HEK293 (cell line): Measurements from ENCODE around the gene VPS26B.

Experiments used
- GLI4 ChIP-seq: fragments of 450-650 bp; formaldehyde crosslinking; IDR thresholded peaks from 2 replicates; pipeline ENCODE4 v1.5.1; 2016; ENCODE audit warnings: missing biosample characterization, missing genetic modification characterization
- GLIS2 ChIP-seq: fragments of 450-650 bp; formaldehyde crosslinking; IDR thresholded peaks from 2 replicates; pipeline ENCODE4 v1.5.1; 2016; ENCODE audit warnings: missing biosample characterization, missing genetic modification characterization
- RBAK ChIP-seq: fragments of 450-650 bp; formaldehyde crosslinking; IDR thresholded peaks from 2 replicates; pipeline ENCODE4 v1.5.1; 2016; ENCODE audit warnings: missing biosample characterization, missing genetic modification characterization
- SP7 ChIP-seq: fragments of 450-650 bp; formaldehyde crosslinking; IDR thresholded peaks from 2 replicates; pipeline ENCODE4 v1.5.1; 2016; ENCODE audit warnings: missing biosample characterization, missing genetic modification characterization
- WT1 ChIP-seq: fragments of 450-650 bp; formaldehyde crosslinking; IDR thresholded peaks from 2 replicates; pipeline ENCODE4 v1.5.1; 2016; ENCODE audit warnings: missing biosample characterization, missing genetic modification characterization
- YY2 ChIP-seq: fragments of 450-650 bp; formaldehyde crosslinking; IDR thresholded peaks from 2 replicates; pipeline ENCODE4 v1.5.1; 2016; ENCODE audit warnings: missing biosample characterization, missing genetic modification characterization
- ZNF133 ChIP-seq: fragments of 450-650 bp; formaldehyde crosslinking; IDR thresholded peaks from 2 replicates; pipeline ENCODE4 v1.5.1; 2016; ENCODE audit warnings: missing biosample characterization, missing genetic modification characterization
- ZNF214 ChIP-seq: fragments of 450-650 bp; formaldehyde crosslinking; IDR thresholded peaks from 2 replicates; pipeline ENCODE4 v1.5.1; 2017; ENCODE audit warnings: missing biosample characterization, mild to moderate bottlenecking, missing genetic modification characterization, borderline replicate concordance
- ZNF341 ChIP-seq: fragments of 450-650 bp; formaldehyde crosslinking; IDR thresholded peaks from 2 replicates; pipeline ENCODE4; 2016; ENCODE audit warnings: low read depth, missing biosample characterization, missing genetic modification characterization
- ZNF521 ChIP-seq: fragments of 450-650 bp; formaldehyde crosslinking; IDR thresholded peaks from 2 replicates; pipeline ENCODE4 v1.5.1; 2017; ENCODE audit warnings: missing biosample characterization, mild to moderate bottlenecking, missing genetic modification characterization
- ZNF529 ChIP-seq: fragments of 450-650 bp; formaldehyde crosslinking; IDR thresholded peaks from 2 replicates; pipeline ENCODE4 v1.5.1; 2017; ENCODE audit warnings: missing genetic modification characterization, missing biosample characterization; ENCODE audit not compliant: insufficient replicate concordance
- ZNF560 ChIP-seq: fragments of 450-650 bp; formaldehyde crosslinking; IDR thresholded peaks from 2 replicates; pipeline ENCODE4 v1.5.1; 2017; ENCODE audit warnings: missing biosample characterization, missing genetic modification characterization, borderline replicate concordance
- ZNF571 ChIP-seq: fragments of 450-650 bp; formaldehyde crosslinking; IDR thresholded peaks from 2 replicates; pipeline ENCODE4 v1.5.0; 2017; ENCODE audit warnings: missing biosample characterization, missing genetic modification characterization
- ZNF624 ChIP-seq: fragments of 450-650 bp; formaldehyde crosslinking; IDR thresholded peaks from 2 replicates; pipeline ENCODE4 v1.5.1; 2017; ENCODE audit warnings: missing biosample characterization, missing genetic modification characterization
- ZNF701 ChIP-seq: fragments of 450-650 bp; formaldehyde crosslinking; IDR thresholded peaks from 2 replicates; pipeline ENCODE4 v1.5.1; 2016; ENCODE audit warnings: missing biosample characterization, missing genetic modification characterization
- ZNF747 ChIP-seq: fragments of 450-650 bp; formaldehyde crosslinking; IDR thresholded peaks from 2 replicates; pipeline ENCODE4 v1.5.1; 2016; ENCODE audit warnings: missing biosample characterization, missing genetic modification characterization
- ZNF791 ChIP-seq: fragments of 450-650 bp; formaldehyde crosslinking; IDR thresholded peaks from 2 replicates; pipeline ENCODE4 v1.5.1; 2016; ENCODE audit warnings: missing biosample characterization, missing genetic modification characterization
- TF ChIP-seq, protein P1 (sequence below): fragments of 450-650 bp; formaldehyde crosslinking; IDR thresholded peaks from 2 replicates; pipeline ENCODE4 v1.5.1; 2016; ENCODE audit warnings: missing biosample characterization, missing genetic modification characterization
- TF ChIP-seq, protein P2 (sequence below): fragments of 450-650 bp; formaldehyde crosslinking; optimal IDR thresholded peaks from 2 replicates; pipeline ENCODE3; 2016; ENCODE audit warnings: missing biosample characterization, mild to moderate bottlenecking, missing genetic modification characterization
- TF ChIP-seq, protein P3 (sequence below): fragments of 450-650 bp; formaldehyde crosslinking; IDR thresholded peaks from 2 replicates; pipeline ENCODE4 v1.5.1; 2016; ENCODE audit warnings: missing biosample characterization, missing genetic modification characterization
- TF ChIP-seq, protein P4 (sequence below): fragments of 450-650 bp; formaldehyde crosslinking; IDR thresholded peaks from 2 replicates; pipeline ENCODE4 v1.5.1; 2016; ENCODE audit warnings: missing biosample characterization, missing genetic modification characterization
- TF ChIP-seq, protein P5 (sequence below): fragments of 450-650 bp; formaldehyde crosslinking; IDR thresholded peaks from 2 replicates; pipeline ENCODE4 v1.5.0; 2017; ENCODE audit warnings: missing biosample characterization, missing genetic modification characterization, borderline replicate concordance
- TF ChIP-seq, protein P6 (sequence below): fragments of 450-650 bp; formaldehyde crosslinking; IDR thresholded peaks from 2 replicates; pipeline ENCODE4 v1.5.1; 2016; ENCODE audit warnings: missing biosample characterization, missing genetic modification characterization
- TF ChIP-seq, protein P7 (sequence below): fragments of 450-650 bp; formaldehyde crosslinking; conservative IDR thresholded peaks from 2 replicates; pipeline ENCODE4 v1.5.1; 2016; ENCODE audit warnings: low read depth, missing biosample characterization, missing genetic modification characterization

Gene VPS26B

DNA sequence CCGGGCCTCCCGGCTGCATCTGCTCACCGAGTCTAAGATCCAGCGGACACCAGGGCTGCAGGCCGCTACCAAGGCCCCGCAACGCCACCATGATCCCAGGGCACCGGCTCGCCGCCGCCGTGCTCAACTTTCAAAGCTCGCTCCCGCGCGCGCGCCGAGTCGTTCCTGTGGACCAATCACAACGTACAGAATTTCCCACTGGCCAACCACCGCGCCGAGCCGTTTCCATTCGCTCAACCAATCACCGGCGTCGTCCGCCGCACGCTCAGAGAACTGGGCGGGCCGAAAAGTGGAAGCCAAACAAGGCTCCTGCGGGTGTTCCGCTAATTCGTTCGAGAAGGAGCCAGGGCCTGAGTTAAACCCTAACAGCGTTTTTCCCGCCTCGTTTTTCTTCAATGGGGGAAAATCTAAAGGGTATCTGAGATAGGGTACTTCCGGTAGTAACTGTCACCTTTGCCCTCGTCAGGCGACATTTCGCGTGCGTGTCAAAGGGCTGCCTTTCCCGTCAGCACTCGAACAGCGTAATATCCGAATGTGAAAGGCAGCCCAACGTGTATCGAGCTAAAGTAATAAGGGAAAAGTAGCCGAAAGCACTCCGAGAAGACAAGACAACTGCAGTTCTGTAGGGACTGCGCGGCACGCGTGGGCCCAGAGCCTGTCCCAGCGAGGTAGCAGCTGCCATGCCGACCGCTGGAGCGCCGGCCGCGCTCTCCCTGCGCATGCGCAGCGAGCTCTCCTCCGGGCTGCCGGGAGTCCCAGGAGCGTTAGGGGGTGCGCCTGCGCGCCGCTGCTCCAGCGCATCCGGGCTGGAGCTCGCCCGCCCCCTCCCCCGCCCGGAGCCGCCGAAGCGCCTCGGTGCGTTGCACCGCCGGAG, at the start of gene VPS26B, which contains the start of gene NCAPD3 (continued):
- TF ChIP-seq, protein P1, sequence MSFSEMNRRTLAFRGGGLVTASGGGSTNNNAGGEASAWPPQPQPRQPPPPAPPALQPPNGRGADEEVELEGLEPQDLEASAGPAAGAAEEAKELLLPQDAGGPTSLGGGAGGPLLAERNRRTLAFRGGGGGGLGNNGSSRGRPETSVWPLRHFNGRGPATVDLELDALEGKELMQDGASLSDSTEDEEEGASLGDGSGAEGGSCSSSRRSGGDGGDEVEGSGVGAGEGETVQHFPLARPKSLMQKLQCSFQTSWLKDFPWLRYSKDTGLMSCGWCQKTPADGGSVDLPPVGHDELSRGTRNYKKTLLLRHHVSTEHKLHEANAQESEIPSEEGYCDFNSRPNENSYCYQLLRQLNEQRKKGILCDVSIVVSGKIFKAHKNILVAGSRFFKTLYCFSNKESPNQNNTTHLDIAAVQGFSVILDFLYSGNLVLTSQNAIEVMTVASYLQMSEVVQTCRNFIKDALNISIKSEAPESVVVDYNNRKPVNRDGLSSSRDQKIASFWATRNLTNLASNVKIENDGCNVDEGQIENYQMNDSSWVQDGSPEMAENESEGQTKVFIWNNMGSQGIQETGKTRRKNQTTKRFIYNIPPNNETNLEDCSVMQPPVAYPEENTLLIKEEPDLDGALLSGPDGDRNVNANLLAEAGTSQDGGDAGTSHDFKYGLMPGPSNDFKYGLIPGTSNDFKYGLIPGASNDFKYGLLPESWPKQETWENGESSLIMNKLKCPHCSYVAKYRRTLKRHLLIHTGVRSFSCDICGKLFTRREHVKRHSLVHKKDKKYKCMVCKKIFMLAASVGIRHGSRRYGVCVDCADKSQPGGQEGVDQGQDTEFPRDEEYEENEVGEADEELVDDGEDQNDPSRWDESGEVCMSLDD (tag by site-specific recombination): 0 out of 2 replicates have a peak, but pooled peaks have one; percentile 17
- TF ChIP-seq, protein P2, sequence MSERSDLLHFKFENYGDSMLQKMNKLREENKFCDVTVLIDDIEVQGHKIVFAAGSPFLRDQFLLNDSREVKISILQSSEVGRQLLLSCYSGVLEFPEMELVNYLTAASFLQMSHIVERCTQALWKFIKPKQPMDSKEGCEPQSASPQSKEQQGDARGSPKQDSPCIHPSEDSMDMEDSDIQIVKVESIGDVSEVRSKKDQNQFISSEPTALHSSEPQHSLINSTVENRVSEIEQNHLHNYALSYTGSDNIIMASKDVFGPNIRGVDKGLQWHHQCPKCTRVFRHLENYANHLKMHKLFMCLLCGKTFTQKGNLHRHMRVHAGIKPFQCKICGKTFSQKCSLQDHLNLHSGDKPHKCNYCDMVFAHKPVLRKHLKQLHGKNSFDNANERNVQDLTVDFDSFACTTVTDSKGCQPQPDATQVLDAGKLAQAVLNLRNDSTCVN: peak; percentile 87
- no peak for TF ChIP-seq ZNF529 (tag by site-specific recombination)
- TF ChIP-seq, protein P3, sequence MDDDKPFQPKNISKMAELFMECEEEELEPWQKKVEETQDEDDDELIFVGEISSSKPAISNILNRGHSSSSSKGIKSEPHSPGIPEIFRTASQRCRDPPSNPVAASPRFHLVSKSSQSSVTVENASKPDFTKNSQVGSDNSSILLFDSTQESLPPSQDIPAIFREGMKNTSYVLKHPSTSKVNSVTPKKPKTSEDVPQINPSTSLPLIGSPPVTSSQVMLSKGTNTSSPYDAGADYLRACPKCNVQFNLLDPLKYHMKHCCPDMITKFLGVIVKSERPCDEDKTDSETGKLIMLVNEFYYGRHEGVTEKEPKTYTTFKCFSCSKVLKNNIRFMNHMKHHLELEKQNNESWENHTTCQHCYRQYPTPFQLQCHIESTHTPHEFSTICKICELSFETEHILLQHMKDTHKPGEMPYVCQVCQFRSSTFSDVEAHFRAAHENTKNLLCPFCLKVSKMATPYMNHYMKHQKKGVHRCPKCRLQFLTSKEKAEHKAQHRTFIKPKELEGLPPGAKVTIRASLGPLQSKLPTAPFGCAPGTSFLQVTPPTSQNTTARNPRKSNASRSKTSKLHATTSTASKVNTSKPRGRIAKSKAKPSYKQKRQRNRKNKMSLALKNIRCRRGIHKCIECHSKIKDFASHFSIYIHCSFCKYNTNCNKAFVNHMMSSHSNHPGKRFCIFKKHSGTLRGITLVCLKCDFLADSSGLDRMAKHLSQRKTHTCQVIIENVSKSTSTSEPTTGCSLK (tag by site-specific recombination): no peak
- no peak for TF ChIP-seq ZNF214 (tag by site-specific recombination)
- no peak for TF ChIP-seq ZNF521
- TF ChIP-seq ZNF747: no peak
- 0 out of 2 replicates have a peak, but pooled peaks have one; percentile 25 for TF ChIP-seq ZNF341
- 0 out of 2 replicates have a peak, but pooled peaks have one; percentile 23 for TF ChIP-seq WT1
- TF ChIP-seq ZNF571: no peak
- TF ChIP-seq, protein P4, sequence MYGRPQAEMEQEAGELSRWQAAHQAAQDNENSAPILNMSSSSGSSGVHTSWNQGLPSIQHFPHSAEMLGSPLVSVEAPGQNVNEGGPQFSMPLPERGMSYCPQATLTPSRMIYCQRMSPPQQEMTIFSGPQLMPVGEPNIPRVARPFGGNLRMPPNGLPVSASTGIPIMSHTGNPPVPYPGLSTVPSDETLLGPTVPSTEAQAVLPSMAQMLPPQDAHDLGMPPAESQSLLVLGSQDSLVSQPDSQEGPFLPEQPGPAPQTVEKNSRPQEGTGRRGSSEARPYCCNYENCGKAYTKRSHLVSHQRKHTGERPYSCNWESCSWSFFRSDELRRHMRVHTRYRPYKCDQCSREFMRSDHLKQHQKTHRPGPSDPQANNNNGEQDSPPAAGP (tag by site-specific recombination): no peak
- TF ChIP-seq ZNF133 (tag by site-specific recombination): no peak
- TF ChIP-seq, protein P5, sequence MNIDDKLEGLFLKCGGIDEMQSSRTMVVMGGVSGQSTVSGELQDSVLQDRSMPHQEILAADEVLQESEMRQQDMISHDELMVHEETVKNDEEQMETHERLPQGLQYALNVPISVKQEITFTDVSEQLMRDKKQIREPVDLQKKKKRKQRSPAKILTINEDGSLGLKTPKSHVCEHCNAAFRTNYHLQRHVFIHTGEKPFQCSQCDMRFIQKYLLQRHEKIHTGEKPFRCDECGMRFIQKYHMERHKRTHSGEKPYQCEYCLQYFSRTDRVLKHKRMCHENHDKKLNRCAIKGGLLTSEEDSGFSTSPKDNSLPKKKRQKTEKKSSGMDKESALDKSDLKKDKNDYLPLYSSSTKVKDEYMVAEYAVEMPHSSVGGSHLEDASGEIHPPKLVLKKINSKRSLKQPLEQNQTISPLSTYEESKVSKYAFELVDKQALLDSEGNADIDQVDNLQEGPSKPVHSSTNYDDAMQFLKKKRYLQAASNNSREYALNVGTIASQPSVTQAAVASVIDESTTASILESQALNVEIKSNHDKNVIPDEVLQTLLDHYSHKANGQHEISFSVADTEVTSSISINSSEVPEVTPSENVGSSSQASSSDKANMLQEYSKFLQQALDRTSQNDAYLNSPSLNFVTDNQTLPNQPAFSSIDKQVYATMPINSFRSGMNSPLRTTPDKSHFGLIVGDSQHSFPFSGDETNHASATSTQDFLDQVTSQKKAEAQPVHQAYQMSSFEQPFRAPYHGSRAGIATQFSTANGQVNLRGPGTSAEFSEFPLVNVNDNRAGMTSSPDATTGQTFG: no peak
- no peak for TF ChIP-seq RBAK (tag by site-specific recombination)
- TF ChIP-seq, protein P6, sequence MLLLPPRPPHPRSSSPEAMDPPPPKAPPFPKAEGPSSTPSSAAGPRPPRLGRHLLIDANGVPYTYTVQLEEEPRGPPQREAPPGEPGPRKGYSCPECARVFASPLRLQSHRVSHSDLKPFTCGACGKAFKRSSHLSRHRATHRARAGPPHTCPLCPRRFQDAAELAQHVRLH (tag by site-specific recombination): 0 out of 2 replicates have a peak, but pooled peaks have one; percentile 83
- TF ChIP-seq ZNF701 (tag by site-specific recombination): no peak
- TF ChIP-seq GLI4 (tag by site-specific recombination): no peak
- TF ChIP-seq, protein P7, sequence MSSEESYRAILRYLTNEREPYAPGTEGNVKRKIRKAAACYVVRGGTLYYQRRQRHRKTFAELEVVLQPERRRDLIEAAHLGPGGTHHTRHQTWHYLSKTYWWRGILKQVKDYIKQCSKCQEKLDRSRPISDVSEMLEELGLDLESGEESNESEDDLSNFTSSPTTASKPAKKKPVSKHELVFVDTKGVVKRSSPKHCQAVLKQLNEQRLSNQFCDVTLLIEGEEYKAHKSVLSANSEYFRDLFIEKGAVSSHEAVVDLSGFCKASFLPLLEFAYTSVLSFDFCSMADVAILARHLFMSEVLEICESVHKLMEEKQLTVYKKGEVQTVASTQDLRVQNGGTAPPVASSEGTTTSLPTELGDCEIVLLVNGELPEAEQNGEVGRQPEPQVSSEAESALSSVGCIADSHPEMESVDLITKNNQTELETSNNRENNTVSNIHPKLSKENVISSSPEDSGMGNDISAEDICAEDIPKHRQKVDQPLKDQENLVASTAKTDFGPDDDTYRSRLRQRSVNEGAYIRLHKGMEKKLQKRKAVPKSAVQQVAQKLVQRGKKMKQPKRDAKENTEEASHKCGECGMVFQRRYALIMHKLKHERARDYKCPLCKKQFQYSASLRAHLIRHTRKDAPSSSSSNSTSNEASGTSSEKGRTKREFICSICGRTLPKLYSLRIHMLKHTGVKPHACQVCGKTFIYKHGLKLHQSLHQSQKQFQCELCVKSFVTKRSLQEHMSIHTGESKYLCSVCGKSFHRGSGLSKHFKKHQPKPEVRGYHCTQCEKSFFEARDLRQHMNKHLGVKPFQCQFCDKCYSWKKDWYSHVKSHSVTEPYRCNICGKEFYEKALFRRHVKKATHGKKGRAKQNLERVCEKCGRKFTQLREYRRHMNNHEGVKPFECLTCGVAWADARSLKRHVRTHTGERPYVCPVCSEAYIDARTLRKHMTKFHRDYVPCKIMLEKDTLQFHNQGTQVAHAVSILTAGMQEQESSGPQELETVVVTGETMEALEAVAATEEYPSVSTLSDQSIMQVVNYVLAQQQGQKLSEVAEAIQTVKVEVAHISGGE (tag by site-specific recombination): no peak
- TF ChIP-seq SP7 (tag by site-specific recombination): peak; percentile 49; the same call in 1 of the 2 replicates
- TF ChIP-seq YY2 (tag by site-specific recombination): 0 out of 2 replicates have a peak, but pooled peaks have one; percentile 47
- no peak for TF ChIP-seq GLIS2
- no peak for TF ChIP-seq ZNF560 (tag by site-specific recombination)
- TF ChIP-seq ZNF791 (tag by site-specific recombination): no peak
- no peak for TF ChIP-seq ZNF624 (tag by site-specific recombination)
